ENCODE measurements around the gene LRIG2. TPM values are rescaled to one million over a fixed set of nuclear protein-coding genes. Genes with fewer than 3 reads are reported as not detected.

Gene LRIG2
- polyA plus RNA-seq, 1 of the 3 experiments (the other 2 are of a cell fraction) = 3.8 TPM

GRCh38 chr1:113091988-113092594 lies 19.1 kb downstream of the LRIG2 start:
- Histone ChIP-seq H3K9me3 (no peaks in the 10 kb centered on the region), H3K4me2 (no peak overlapping the region), H3K4me1 (ENCODE audit: control insufficient read depth in 1 of 2, insufficient read depth in 2 of 2, low read depth in 1 of 2, low read length in 1 of 2) (peaks cover 3 to 6% of the 10 kb centered on the region in 2 experiments; a peak in 2 of 4 replicates), H3K36me3 (replicated peaks in 1 of 2; ENCODE audit: control insufficient read depth in 1 of 2, insufficient read depth in 2 of 2, low read length in 1 of 2) (peaks cover 36 to 57% of the 10 kb centered on the region in 2 experiments), H4K20me1 (ENCODE audit: insufficient read depth) (peaks cover 26% of the 10 kb centered on the region; the same call in 1 of the 2 replicates), H3K9me2 (no peaks in the 10 kb centered on the region), H3K4me3 (ENCODE audit: low read depth in 2 of 2, low read length in 1 of 2) (no peak overlapping the region), H3F3A (replicated peaks; ENCODE audit: insufficient read depth) (peaks cover 5% of the 10 kb centered on the region), H3K9ac (no peak overlapping the region), H3K27ac (ENCODE audit: low read depth in 2 of 2, low read length in 1 of 2) (no peak overlapping the region; a peak in 1 of 4 replicates), H3K27me3 (ENCODE audit: insufficient read depth) (no peaks in the 10 kb centered on the region), H2AFZ (ENCODE audit: low read depth) (no peak overlapping the region), H3K79me2 (ENCODE audit: insufficient read depth) (peaks cover 60% of the 10 kb centered on the region)
- POLR2A ChIA-PET = no interaction called here
- WGBS (ENCODE audit: low lambda C conversion rate) = 81% methylated on average over 1 of the region's 1 CpG
- CTCF ChIA-PET = interaction anchor here (0.6 to 1.7 kb wide), 2 partner anchors 20 to 129 kb away, joined by 4 to 6 read pairs; partner anchors contain the start of gene LRIG2
- TF ChIP-seq RFX5 (IDR thresholded peaks at IDR 0.05; ENCODE audit: low read length) (no peak), EP300 (IDR thresholded peaks at IDR 0.05; ENCODE audit: borderline replicate concordance in 1 of 2, low read depth in 1 of 2, low read length in 1 of 2) (no peak), TEAD4 (IDR thresholded peaks at IDR 0.05; ENCODE audit: borderline replicate concordance, insufficient read depth) (no peak), CTCF (IDR thresholded peaks at IDR 0.05) (no peak), USF1 (IDR thresholded peaks at IDR 0.05; ENCODE audit: borderline replicate concordance, low read depth) (no peak), CHD2 (IDR thresholded peaks at IDR 0.05; ENCODE audit: low read length, partially characterized antibody) (no peak), FOSL2 (IDR thresholded peaks at IDR 0.05; ENCODE audit: borderline replicate concordance, low read depth) (no peak), TCF12 (IDR thresholded peaks at IDR 0.05) (no peak)
- TF ChIP-seq, protein P1, sequence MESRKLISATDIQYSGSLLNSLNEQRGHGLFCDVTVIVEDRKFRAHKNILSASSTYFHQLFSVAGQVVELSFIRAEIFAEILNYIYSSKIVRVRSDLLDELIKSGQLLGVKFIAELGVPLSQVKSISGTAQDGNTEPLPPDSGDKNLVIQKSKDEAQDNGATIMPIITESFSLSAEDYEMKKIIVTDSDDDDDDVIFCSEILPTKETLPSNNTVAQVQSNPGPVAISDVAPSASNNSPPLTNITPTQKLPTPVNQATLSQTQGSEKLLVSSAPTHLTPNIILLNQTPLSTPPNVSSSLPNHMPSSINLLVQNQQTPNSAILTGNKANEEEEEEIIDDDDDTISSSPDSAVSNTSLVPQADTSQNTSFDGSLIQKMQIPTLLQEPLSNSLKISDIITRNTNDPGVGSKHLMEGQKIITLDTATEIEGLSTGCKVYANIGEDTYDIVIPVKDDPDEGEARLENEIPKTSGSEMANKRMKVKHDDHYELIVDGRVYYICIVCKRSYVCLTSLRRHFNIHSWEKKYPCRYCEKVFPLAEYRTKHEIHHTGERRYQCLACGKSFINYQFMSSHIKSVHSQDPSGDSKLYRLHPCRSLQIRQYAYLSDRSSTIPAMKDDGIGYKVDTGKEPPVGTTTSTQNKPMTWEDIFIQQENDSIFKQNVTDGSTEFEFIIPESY (IDR thresholded peaks at IDR 0.05; ENCODE audit: borderline replicate concordance, low read depth) = no peak
- TF ChIP-seq, protein P2, sequence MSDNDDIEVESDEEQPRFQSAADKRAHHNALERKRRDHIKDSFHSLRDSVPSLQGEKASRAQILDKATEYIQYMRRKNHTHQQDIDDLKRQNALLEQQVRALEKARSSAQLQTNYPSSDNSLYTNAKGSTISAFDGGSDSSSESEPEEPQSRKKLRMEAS (IDR thresholded peaks at IDR 0.05; ENCODE audit: low read depth) = no peak
- DNase-seq = no peak

DNA sequence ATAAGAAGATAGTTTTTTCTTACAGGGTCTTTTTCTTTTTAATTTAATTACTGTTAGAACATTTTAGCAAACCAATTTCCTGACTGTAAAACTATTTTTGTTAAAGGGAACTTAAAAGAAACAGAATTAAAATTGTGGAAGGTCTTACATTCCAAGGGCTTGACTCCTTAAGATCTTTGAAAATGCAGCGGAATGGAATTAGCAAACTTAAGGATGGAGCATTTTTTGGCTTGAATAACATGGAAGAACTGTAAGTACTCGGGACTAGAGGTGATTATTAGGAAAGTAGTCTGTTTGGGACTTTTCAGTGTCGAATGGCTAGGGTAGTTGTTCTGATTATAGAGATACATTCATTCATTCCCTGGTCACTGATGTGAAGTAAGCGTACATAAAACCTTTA lies 21.5 kb downstream of the LRIG2 start:
- no peak overlapping the region for H3K4me3 ChIP-seq (ENCODE audit: low read depth in 2 of 2, low read length in 1 of 2)
- H3K27ac ChIP-seq (ENCODE audit: low read depth in 2 of 2, low read length in 1 of 2) = no peak overlapping the region
- 96% methylated on average over 4 of the region's 4 CpGs for WGBS (ENCODE audit: low lambda C conversion rate)
- no peak overlapping the region for H3K9ac ChIP-seq
- peaks cover 36% of the 10 kb centered on the region for H3K79me2 ChIP-seq (ENCODE audit: insufficient read depth)
- no peak overlapping the region for H2AFZ ChIP-seq (ENCODE audit: low read depth)
- ChIA-PET POLR2A (no interaction called here), CTCF (interaction anchor here (0.8 to 2.9 kb wide), 3 partner anchors 22 to 302 kb away, joined by 3 to 13 read pairs (median 4); partner anchors contain the start of gene LRIG2)
- no peak overlapping the region for H3K4me2 ChIP-seq
- H3K4me1 ChIP-seq (ENCODE audit: control insufficient read depth in 1 of 2, insufficient read depth in 2 of 2, low read depth in 1 of 2, low read length in 1 of 2) = no peaks in the 10 kb centered on the region; a peak in 1 of 4 replicates
- H3K27me3 ChIP-seq (ENCODE audit: insufficient read depth) = no peaks in the 10 kb centered on the region
- no peaks in the 10 kb centered on the region for H3K9me3 ChIP-seq
- H3K36me3 ChIP-seq (replicated peaks in 1 of 2; ENCODE audit: control insufficient read depth in 1 of 2, insufficient read depth in 2 of 2, low read length in 1 of 2) = peaks cover 56 to 76% of the 10 kb centered on the region in 2 experiments
- DNase-seq = no peak
- H4K20me1 ChIP-seq (ENCODE audit: insufficient read depth) = 0 out of 2 replicates have a peak, but pooled peaks cover 6% of the 10 kb centered on the region
- no peak for TF ChIP-seq TCF12 (IDR thresholded peaks at IDR 0.05)
- no peak for TF ChIP-seq CTCF (IDR thresholded peaks at IDR 0.05)
- H3F3A ChIP-seq (replicated peaks; ENCODE audit: insufficient read depth) = peaks cover 5% of the 10 kb centered on the region
- H3K9me2 ChIP-seq = no peaks in the 10 kb centered on the region

Data from SK-N-SH (cell line).